HCT116 (cell line): ENCODE measurements around the gene ZFP92. TPM values are rescaled to one million over a fixed set of nuclear protein-coding genes. Genes with fewer than 3 reads are reported as not detected.
"Not testable (repeated sequence)": the region's sequence is repeated elsewhere in the genome, so short reads cannot be mapped to it uniquely, and the experiment has no call there.

Source experiments
- ATAC-seq: fragments of 200-7000 bp; cut with Tn5 transposase; 2 replicates; pipeline ENCODE4 v1.9.1; 2020; ENCODE audit warnings: mild to moderate bottlenecking, moderate library complexity
- BruUV-seq: library from RNA; stranded (reverse); fragments of 400-500 nt; replicated peaks from 2 replicates; lab custom pipeline; 2021; lab: Mats Ljungman, UMichigan
- CTCF ChIA-PET: fragments of 300-600 bp; sonication (Branson Sonifier 250); formaldehyde crosslinking; loops from one replicate; lab custom pipeline; 2021; ENCODE audit warnings: antibody characterized with exemption; lab: Charles Lee
- POLR2A ChIA-PET: fragments of 300-600, 350-600 bp; sonication (Branson Sonifier 250); formaldehyde crosslinking; loops from one replicate; lab custom pipeline; 2021; ENCODE audit warnings: antibody characterized with exemption; lab: Charles Lee
- RAD21 ChIA-PET, 2 experiments: fragments of 300-600 bp; sonication (Branson Sonifier 250); formaldehyde crosslinking; loops; one replicate each; lab custom pipeline; 2023; ENCODE audit warnings: low total read pairs in 2 of 2; ENCODE audit not compliant: uncharacterized antibody in 2 of 2, unreplicated experiment in 2 of 2, low non-redundant PET in 1 of 2; lab: Charles Lee
- DNase-seq: peaks from one replicate; pipeline ENCODE4 v3.0.0-alpha.2; 2010; ENCODE audit warnings: low read depth, low spot score
- H2AFZ ChIP-seq: fragments of 200-600 bp; shearing (Covaris generic), sonication (generic); 2 replicates; pipeline ENCODE4 v1.6.1; 2017; ENCODE audit warnings: low read depth, mixed run types, mixed read lengths, antibody characterized with exemption, low read length; ENCODE audit not compliant: poor library complexity, severe bottlenecking
- H3K27ac ChIP-seq: 2 replicates; pipeline ENCODE4 v1.5.1; 2012; ENCODE audit warnings: low read depth, low read length
- H3K27me3 ChIP-seq: fragments of 200-600 bp; sonication (generic); 2 replicates; pipeline ENCODE4 v1.6.1; 2016; ENCODE audit warnings: mixed run types, low read length, mixed read lengths; ENCODE audit not compliant: insufficient read depth
- H3K36me3 ChIP-seq, 2 experiments: fragments of 200-500 bp in 1 of 2; fragments of 200-600 bp in 1 of 2; sonication (Bioruptor generic) in 1 of 2; sonication (generic) in 1 of 2; 2 replicates each; pipeline versions ENCODE4 v1.5.1 to v1.6.1; 2014 to 2016; ENCODE audit warnings: low read length in 2 of 2, inconsistent platforms in 1 of 2, mixed read lengths in 1 of 2, mixed run types in 1 of 2; ENCODE audit not compliant: insufficient read depth in 2 of 2, control insufficient read depth in 1 of 2
- H3K4me1 ChIP-seq, 2 experiments: fragments of 200-600 bp in 1 of 2; sonication (generic) in 1 of 2; 2 replicates each; pipeline versions ENCODE4 v1.5.1 to v1.6.1; 2012 to 2017; ENCODE audit warnings: low read length in 2 of 2, inconsistent platforms in 1 of 2, mild to moderate bottlenecking in 1 of 2, mixed read lengths in 1 of 2, mixed run types in 1 of 2, moderate library complexity in 1 of 2; ENCODE audit not compliant: insufficient read depth in 2 of 2, control insufficient read depth in 1 of 2
- H3K4me2 ChIP-seq: fragments of 200-600 bp; sonication (generic); 2 replicates; pipeline ENCODE4 v1.6.1; 2017; ENCODE audit warnings: mixed run types, low read length, mixed read lengths
- H3K4me3 ChIP-seq, 2 experiments: fragments of 200-600 bp in 1 of 2; sonication (generic) in 1 of 2; replicated peaks in 1 of 2; 2 replicates each; pipeline ENCODE4 v1.5.1; 2011 to 2016; ENCODE audit warnings: low read length in 2 of 2, control low read depth in 1 of 2, low read depth in 1 of 2, mild to moderate bottlenecking in 1 of 2, mixed read lengths in 1 of 2, mixed run types in 1 of 2
- H3K79me2 ChIP-seq: fragments of 200-600 bp; sonication (generic); 2 replicates; pipeline ENCODE4 v1.6.1; 2017; ENCODE audit warnings: mild to moderate bottlenecking, mixed run types, low read length, moderate library complexity, mixed read lengths; ENCODE audit not compliant: insufficient read depth
- H3K9ac ChIP-seq: fragments of 200-600 bp; sonication (generic); 2 replicates; pipeline ENCODE4 v1.6.1; 2016; ENCODE audit warnings: low read length, mixed read lengths
- H3K9me2 ChIP-seq: fragments of 200-600 bp; sonication (generic), shearing (Covaris generic); 2 replicates; pipeline ENCODE4 v1.6.1; 2017; ENCODE audit warnings: mixed run types, mild to moderate bottlenecking, moderate library complexity; ENCODE audit not compliant: insufficient read depth
- H3K9me3 ChIP-seq, 2 experiments: fragments of 200-500 bp in 1 of 2; fragments of 200-600 bp in 1 of 2; sonication (Bioruptor generic) in 1 of 2; sonication (generic) in 1 of 2; 2 replicates each; pipeline ENCODE4 v1.6.1; 2014 to 2017; ENCODE audit warnings: low read length in 2 of 2, mixed read lengths in 2 of 2, inconsistent platforms in 1 of 2, low read depth in 1 of 2, mild to moderate bottlenecking in 1 of 2, mixed run types in 1 of 2, moderate library complexity in 1 of 2; ENCODE audit not compliant: control insufficient read depth in 1 of 2, insufficient read depth in 1 of 2
- H4K20me1 ChIP-seq: fragments of 200-600 bp; sonication (generic), shearing (Covaris generic); 2 replicates; pipeline ENCODE4 v1.6.1; 2017; ENCODE audit warnings: mixed run types, mild to moderate bottlenecking, moderate library complexity; ENCODE audit not compliant: insufficient read depth
- CBX3 ChIP-seq: IDR thresholded peaks from 2 replicates; pipeline ENCODE4 v1.6.1; 2012; ENCODE audit warnings: low read depth
- EZH2phosphoT487 ChIP-seq: fragments of 200-600 bp; IDR thresholded peaks from 2 replicates; pipeline ENCODE4 v1.6.1; 2018; ENCODE audit warnings: antibody characterized with exemption, borderline replicate concordance
- intact Hi-C: fragments of 100-400 bp; cut with micrococcal nuclease; formaldehyde crosslinking; loops from 2 replicates; pipeline ENCODE4 v1.10.0; 2022
- total RNA-seq: library from RNA; stranded (reverse); gene quantifications from one replicate; pipeline ENCODE4 v1.2.1, GENCODE V29; 2021; ENCODE audit not compliant: unreplicated experiment
- TF ChIP-seq, protein P1 (sequence below): IDR thresholded peaks from 2 replicates; pipeline ENCODE4 v1.6.1; 2012; ENCODE audit warnings: low read depth

The ZFP92 gene
- total RNA-seq, 1 experiment from 2014 or later = not detected

DNA sequence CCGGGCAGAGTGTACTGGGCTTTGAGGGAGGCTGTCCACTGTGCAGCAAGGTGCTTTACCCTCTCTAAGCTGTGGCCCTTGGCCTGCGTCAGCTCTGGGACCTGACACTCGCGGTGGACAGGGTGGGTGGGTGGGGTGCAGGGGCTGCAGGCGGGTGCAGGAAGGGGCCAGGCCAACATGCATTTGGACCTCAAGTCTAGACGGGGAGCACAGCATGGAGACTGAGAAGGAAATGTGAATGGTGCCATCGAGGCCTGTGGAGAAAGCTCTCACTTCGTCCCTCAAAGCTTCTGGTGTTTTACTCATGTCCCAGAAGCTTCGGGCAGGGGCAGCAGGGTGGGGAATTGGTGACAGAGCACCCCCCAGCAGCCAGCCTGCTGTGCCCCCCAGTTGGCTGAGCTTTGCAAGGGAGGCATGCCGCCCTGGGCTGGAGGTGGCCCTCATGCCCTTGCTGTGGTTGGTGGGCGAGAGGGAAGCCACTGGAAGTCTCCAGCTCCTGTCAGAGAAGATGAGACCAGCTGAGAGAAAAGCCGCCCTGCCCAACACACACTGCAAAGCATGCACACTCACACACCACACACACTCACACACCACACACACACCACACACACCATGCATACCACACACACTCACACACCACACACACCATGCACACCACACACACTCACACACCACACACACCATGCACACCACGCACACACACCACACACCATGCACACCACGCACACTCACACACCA is 22.4 kb upstream of the ZFP92 start (continued):
- TF ChIP-seq, protein P1, sequence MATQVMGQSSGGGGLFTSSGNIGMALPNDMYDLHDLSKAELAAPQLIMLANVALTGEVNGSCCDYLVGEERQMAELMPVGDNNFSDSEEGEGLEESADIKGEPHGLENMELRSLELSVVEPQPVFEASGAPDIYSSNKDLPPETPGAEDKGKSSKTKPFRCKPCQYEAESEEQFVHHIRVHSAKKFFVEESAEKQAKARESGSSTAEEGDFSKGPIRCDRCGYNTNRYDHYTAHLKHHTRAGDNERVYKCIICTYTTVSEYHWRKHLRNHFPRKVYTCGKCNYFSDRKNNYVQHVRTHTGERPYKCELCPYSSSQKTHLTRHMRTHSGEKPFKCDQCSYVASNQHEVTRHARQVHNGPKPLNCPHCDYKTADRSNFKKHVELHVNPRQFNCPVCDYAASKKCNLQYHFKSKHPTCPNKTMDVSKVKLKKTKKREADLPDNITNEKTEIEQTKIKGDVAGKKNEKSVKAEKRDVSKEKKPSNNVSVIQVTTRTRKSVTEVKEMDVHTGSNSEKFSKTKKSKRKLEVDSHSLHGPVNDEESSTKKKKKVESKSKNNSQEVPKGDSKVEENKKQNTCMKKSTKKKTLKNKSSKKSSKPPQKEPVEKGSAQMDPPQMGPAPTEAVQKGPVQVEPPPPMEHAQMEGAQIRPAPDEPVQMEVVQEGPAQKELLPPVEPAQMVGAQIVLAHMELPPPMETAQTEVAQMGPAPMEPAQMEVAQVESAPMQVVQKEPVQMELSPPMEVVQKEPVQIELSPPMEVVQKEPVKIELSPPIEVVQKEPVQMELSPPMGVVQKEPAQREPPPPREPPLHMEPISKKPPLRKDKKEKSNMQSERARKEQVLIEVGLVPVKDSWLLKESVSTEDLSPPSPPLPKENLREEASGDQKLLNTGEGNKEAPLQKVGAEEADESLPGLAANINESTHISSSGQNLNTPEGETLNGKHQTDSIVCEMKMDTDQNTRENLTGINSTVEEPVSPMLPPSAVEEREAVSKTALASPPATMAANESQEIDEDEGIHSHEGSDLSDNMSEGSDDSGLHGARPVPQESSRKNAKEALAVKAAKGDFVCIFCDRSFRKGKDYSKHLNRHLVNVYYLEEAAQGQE = no peak
- TF ChIP-seq CBX3 (no peak), EZH2phosphoT487 (no peak)

DNA sequence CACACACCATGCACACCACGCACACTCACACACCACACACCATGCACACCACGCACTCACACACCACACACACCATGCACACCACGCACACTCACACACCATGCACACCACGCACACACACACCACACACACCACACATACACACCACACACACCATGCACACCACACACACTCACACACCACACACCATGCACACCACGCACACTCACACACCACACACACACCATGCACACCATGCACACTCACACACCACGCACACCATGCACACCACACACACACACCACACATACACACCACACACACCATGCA is 21.9 kb upstream of the ZFP92 start:
- H3K79me2 ChIP-seq, DNase-seq, POLR2A ChIA-PET: not testable (repeated sequence)

More for the DNA sequence above, 21.9 kb upstream of the ZFP92 start:
- H3K4me3 ChIP-seq, H4K20me1 ChIP-seq, RAD21 ChIA-PET, H3K9me3 ChIP-seq, CTCF ChIA-PET, H3K36me3 ChIP-seq, H3K4me2 ChIP-seq, H3K27me3 ChIP-seq, intact Hi-C loops, H3K9ac ChIP-seq, ATAC-seq, H3K27ac ChIP-seq, H3K9me2 ChIP-seq, H2AFZ ChIP-seq, H3K4me1 ChIP-seq, BruUV-seq: not testable (repeated sequence)
